ENCODE measurements around the gene EHD4.

Gene EHD4

DNA sequence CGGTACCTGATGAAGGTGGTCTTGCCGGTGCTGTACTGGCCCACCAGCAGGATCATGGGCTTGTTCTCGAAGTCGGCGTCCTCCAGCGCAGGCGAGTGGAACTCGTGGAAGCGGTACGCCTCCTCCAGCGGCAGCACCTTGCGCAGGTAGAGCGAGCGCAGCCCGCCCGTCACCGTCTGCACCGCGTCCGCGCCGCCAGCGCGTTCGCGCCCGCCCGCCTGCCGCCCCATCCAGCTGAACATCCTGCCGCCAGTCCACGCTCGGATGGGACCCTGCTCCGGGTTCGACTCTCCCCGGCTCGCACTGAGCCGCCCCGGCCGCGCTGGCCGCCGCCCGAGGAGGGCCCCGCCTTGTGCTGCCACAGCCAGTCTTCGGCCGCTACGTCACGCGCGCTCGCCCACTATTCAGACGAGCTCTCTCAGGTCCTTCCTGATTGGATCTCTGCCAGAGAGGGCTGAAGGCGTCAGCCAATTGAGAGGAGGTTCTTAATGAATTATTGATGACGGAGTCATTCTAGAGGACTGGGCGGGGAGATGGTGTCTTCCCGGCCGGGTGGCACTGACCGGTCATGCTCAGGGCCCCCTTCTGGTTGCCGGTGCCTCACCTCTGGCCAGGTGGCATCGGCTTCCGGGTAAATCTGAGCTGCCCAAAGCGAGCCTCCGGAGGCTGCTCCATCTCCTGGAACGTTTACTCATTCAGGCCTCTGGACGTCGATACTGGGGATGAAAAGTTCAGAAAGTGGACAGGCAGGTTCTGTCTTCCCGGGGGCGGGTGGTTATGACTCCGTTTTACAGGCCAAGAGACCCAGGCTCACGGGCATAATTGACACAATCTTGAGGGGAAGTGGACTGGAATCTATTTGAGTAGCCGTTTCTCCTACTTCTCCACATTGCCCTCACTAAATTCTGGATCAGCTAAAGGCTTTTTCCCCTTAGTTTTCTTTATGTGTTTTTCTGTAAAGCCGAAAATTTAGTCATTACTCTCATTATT, at the start of gene EHD4:
Gene EHD4 (minus strand): TSS at position 305 of the 990 bp plus-strand sequence. CDS start 63 bp downstream, at position 242.
- peak; percentile 94 to 95 for DNase-seq

- no peak for DNase-seq
Observed at GRCh38 chr15:42021593-42021992, 49.2 kb upstream of the EHD4 start.

- no peak for DNase-seq
Observed at GRCh38 chr15:42020713-42021273, 48.4 kb upstream of the EHD4 start, which contains the start of gene PLA2G4E. TSS of gene PLA2G4E (minus strand) at chr15:42021042. CDS start at chr15:42021030, 12 bp downstream.

DNA sequence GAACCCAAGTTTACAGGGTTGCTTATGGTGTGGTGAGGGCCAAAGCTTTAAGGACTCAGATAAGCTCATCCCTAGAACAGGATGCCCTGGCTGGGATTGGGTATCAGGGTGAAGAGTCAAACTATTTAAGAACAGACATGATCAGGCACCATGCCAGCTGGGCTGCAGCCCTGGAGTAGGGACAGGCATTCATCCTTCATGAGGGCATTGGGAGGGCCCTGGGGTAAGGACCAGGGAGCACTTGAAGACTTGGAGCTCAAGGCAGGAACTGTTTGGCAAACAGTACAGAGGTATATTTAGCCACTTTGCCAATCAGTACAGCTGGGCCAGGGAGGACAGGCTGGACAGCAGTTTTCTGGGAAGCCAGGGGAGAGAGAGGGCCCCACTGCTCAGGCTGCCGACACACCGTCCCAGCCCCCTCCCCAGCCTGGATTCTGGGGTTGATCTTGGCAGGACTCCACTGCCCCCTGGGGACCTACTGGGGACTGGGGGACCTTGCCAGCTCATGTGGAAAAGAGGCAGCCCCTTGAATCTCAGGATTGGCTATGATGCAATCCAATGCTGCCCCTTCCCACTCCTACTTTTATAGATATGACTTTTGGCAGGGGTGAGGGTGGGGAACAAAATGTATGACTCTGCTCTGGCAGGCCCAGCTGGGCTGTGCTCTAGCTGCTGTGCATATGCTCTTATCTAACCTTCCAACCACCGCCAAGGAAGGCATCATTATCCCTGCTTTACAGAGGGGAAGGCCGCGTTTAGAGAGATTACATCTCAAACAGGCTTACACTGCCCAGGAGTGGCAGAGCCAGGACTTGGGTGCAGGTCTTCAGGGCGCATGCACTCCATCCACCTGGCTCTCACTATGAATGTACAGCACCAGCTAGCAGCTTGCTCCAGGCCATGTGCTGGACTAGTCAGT, 46.2 kb upstream of the EHD4 start:
- no peak for DNase-seq

- no peak for DNase-seq
Observed at GRCh38 chr15:42016971-42017370, 44.6 kb upstream of the EHD4 start.

GRCh38 chr15:42014406-42014805, 42.0 kb upstream of the EHD4 start:
- DNase-seq = no peak

DNA sequence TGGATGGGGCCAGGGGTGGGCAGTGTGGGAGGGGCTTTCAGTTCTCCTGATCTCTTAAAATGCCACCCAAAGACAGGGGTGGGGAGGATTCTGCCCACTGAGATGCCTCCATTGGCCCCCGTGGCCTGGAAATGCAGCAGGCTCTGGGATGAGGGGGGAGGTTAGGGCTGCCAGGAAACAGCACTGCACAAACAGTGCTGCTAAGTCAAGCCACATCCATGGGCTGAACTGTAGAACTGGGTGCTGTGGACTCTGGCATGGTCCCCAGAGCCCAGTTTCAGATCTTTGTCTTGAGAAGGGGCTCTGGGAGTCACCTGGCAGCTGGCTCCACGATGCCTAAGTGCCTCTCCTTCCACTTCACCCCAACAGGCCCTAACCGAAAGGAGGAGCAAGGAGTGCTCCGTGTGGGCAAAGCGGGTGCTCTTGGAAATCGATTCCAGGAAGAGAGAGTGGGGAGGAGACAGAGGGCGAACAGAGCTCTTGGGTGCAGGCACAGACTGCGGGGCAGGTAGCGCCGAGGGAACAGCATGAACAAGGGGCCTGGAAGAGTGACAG, 40.6 kb upstream of the EHD4 start:
- no peak for DNase-seq

- no peak for DNase-seq
Observed at GRCh38 chr15:42012241-42012640, 39.9 kb upstream of the EHD4 start.

DNA sequence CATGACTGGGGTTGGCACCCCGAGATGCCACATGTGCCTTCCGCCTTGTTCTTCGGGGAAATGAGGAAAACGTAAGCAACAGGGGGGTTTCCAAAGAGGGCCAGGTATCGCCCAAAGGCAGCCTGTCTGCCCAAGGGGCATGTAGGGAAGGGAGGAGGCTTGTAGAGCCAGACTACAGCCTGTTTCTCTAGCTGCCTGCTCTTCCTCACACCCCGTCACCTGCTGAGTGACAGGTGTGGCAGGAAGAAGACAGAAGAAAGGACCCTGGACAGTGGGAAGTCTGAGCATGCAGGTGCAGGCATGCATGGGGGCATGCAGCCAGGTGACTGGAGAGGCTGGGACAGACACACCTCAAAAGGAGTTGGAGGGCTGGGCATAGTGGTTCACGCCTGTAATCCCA, 38.7 kb upstream of the EHD4 start:
- no peak for DNase-seq

DNA sequence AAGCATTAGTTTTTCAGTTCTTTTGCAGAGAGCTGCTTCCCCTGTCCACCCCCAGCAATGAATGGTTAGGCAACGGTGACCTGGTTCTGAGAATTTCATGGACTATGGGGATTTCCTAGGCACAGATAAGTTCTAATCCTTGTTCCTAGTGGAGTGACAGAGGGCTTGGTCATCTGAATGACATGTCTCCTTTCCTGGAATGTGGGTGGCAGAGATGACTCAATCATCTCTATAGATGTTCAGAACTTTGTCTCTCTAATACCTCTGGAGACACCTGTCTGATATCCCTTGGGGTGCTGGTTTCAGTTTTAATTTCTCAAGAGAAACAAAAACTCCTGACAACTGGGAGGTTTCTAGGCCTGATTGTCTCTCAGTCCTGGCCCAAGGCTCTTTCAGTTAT, 38.1 kb upstream of the EHD4 start:
- no peak for DNase-seq

DNA sequence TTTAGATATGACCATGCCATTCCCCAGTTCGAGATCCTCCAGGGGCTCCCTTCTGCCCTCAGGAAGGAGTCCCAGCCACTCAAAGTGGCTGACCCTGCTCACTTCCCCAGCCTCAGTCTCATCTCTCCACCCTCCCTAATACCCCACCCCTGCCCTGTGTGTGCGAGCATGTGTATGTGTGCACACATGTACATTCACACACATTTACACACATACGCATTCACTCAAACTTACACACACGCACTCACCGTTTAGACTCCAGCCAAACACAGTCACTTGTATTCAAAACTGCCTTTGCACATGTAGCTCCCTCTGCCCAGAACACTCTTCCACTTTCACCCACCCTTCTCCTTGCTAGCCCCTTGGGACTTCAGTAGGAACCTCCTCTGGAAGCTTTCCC, 37.1 kb upstream of the EHD4 start:
- no peak for DNase-seq

GRCh38 chr15:42009022-42009421, 36.7 kb upstream of the EHD4 start:
- no peak for DNase-seq

GRCh38 chr15:42007386-42007785, 35.0 kb upstream of the EHD4 start:
- DNase-seq = no peak

- no peak for DNase-seq
Observed at GRCh38 chr15:42002333-42002732, 30.0 kb upstream of the EHD4 start.

GRCh38 chr15:42001236-42001635, 28.9 kb upstream of the EHD4 start:
- no peak for DNase-seq

GRCh38 chr15:41999290-42000285, 27.2 kb upstream of the EHD4 start:
- no peak for DNase-seq

DNA sequence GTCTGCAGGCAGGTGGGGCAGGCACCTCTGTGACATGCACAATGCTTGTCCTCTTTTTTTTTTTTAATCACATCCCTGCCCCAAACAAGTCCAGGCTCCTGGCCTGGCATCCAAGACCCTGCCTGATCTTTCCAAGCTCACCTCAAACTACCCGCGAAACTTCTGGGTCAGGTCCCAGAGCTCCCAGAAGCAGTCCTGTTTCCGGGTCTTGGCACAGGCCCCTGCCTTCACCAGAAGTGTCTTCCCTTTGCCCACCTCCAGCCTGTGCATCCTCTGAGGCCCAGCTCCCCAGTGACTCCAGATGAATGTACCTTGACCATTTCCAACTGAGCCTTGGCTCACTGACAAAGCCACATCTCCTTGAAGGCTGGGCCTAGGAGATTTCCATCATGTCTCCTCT, 25.5 kb upstream of the EHD4 start:
- DNase-seq = no peak

GRCh38 chr15:41996921-41997592, 24.7 kb upstream of the EHD4 start:
- no peak for DNase-seq

- no peak for DNase-seq
Observed at GRCh38 chr15:41996376-41996775, 24.0 kb upstream of the EHD4 start.

DNA sequence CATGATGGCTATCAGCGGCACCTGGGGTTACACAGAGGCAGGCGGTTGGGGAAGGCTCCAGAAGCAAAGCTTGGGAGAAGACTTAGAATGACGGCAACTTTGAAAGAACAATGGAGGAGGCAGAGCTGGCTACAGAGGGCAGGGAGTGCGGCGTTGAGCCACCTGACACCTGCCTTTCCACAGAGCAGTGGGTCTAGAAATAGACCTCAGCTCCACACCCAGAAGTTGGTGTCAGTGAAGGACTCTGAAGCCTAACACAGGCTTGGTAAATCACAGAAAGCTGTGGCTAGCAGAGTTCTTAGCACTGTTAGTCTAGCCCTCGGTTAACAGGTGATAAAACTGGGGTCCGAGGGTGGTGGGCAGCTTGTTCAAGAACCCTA, 23.1 kb upstream of the EHD4 start:
- no peak for DNase-seq

All from SW 1271 (cell line).